Epithelial cell of proximal tubule (primary cell): ENCODE results near the gene KIAA2012. TPM values are rescaled to one million over a fixed set of nuclear protein-coding genes. Genes with fewer than 3 reads are reported as not detected.

Source experiments
- DNase-seq: peaks from one replicate; pipeline ENCODE4 v3.0.0-alpha.2; 2011; ENCODE audit warnings: low read depth
- H3K4me3 ChIP-seq: 2 replicates; pipeline ENCODE4 v1.5.1; 2011; ENCODE audit warnings: low read depth, mild to moderate bottlenecking, low read length
- total RNA-seq: library from RNA; depleted of rRNA; stranded (reverse); fragments of >200 nt; gene quantifications from 2 replicates; pipeline ENCODE4 v1.2.3, GENCODE V29; 2015
- TF ChIP-seq, protein P1 (sequence below): conservative IDR thresholded peaks from 2 replicates; pipeline ENCODE4 v1.5.1; 2012; ENCODE audit warnings: low read depth, mild to moderate bottlenecking, low read length

The KIAA2012 gene
- total RNA-seq, 1 donor from 2014 or later: not detected

- TF ChIP-seq, protein P1, sequence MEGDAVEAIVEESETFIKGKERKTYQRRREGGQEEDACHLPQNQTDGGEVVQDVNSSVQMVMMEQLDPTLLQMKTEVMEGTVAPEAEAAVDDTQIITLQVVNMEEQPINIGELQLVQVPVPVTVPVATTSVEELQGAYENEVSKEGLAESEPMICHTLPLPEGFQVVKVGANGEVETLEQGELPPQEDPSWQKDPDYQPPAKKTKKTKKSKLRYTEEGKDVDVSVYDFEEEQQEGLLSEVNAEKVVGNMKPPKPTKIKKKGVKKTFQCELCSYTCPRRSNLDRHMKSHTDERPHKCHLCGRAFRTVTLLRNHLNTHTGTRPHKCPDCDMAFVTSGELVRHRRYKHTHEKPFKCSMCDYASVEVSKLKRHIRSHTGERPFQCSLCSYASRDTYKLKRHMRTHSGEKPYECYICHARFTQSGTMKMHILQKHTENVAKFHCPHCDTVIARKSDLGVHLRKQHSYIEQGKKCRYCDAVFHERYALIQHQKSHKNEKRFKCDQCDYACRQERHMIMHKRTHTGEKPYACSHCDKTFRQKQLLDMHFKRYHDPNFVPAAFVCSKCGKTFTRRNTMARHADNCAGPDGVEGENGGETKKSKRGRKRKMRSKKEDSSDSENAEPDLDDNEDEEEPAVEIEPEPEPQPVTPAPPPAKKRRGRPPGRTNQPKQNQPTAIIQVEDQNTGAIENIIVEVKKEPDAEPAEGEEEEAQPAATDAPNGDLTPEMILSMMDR: no peak
- no peak for DNase-seq
- no peak overlapping the region for H3K4me3 ChIP-seq
These were observed 30.6 kb upstream of the KIAA2012 start for GRCh38 chr2:202042444-202042843.

DNA sequence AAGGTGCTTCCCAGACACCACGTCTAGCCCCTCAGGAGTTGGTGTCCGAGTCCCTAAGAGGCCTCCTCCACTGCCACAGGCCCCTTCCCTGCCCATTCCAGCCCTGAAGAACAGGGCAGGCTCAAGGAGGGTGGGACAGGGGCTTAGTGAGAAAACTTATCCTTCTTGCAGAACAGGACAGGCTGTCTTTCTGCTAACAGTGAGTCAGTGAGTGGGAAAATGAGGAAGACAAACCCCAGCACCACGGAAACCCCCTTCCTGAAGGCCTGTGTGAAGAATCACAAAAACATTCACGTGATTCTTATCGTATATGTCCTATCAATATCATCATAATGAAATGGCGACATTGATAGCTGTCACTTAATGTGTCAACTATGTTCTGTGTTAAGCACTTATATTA lies 29.6 kb upstream of the KIAA2012 start:
- TF ChIP-seq, protein P1: no peak
- no peak overlapping the region for H3K4me3 ChIP-seq
- DNase-seq: no peak

DNA sequence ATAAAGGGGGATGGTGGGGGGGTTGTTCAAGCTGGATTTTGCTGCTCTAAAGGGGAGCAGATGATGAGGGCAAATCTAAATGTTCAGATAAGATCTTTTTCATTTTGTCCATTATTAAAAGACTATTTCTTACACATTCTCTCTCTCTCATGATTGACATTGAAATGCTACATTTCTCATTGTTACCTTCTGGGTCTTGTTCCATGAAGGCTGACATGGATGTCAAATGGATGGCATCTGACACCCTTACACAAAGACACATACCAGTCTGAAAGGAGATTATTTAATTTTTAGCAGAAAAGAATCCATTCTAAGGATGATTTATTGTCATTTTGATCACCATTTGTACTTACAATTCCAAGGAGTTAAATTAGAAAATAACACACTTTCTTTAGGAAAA lies 28.3 kb upstream of the KIAA2012 start:
- DNase-seq: no peak
- no peak overlapping the region for H3K4me3 ChIP-seq
- TF ChIP-seq, protein P1: no peak

- TF ChIP-seq, protein P1: no peak
- no peak for DNase-seq
- H3K4me3 ChIP-seq: no peak overlapping the region
These were observed 26.5 kb upstream of the KIAA2012 start for GRCh38 chr2:202046572-202046971.

GRCh38 chr2:202049092-202049728 lies 23.8 kb upstream of the KIAA2012 start:
- DNase-seq: no peak

GRCh38 chr2:202049840-202050239 lies 23.2 kb upstream of the KIAA2012 start:
- TF ChIP-seq, protein P1: no peak
- DNase-seq: no peak
- no peak overlapping the region for H3K4me3 ChIP-seq

More at GRCh38 chr2:202049092-202049728, 23.8 kb upstream of the KIAA2012 start:
- H3K4me3 ChIP-seq: no peak overlapping the region
- TF ChIP-seq, protein P1: no peak

GRCh38 chr2:202050652-202051051 lies 22.4 kb upstream of the KIAA2012 start:
- H3K4me3 ChIP-seq: no peak overlapping the region
- TF ChIP-seq, protein P1: no peak
- DNase-seq: no peak
